Endothelial cell of umbilical vein (primary cell): ENCODE measurements around the gene PDE4C.

Source experiments
- CTCF ChIP-seq, 2 donors: IDR thresholded peaks; 1 replicate in 1 of 2; 2 replicates in 1 of 2; pipeline ENCODE4 v1.5.1; 2011; ENCODE audit warnings: low read length in 2 of 2, mild to moderate bottlenecking in 2 of 2, moderate library complexity in 2 of 2, control low read depth in 1 of 2, inconsistent platforms in 1 of 2, low read depth in 1 of 2; ENCODE audit not compliant: insufficient read depth in 1 of 2; ENCODE audit errors: extremely low read depth in 1 of 2
- POLR2A ChIP-seq: IDR thresholded peaks from 2 replicates; pipeline ENCODE4 v1.6.1; 2012; ENCODE audit warnings: low read depth, mild to moderate bottlenecking, control low read depth, low read length

- TF ChIP-seq CTCF (IDR thresholded peaks at IDR 0.05; ENCODE audit: extremely low read depth in 1 of 2, insufficient read depth in 1 of 2, low read depth in 1 of 2, low read length in 2 of 2) (no peak), POLR2A (no peak)
These were observed 40.8 kb upstream of the PDE4C start for GRCh38 chr19:18266771-18267686.
